GM13977 (cell line): ENCODE measurements around the gene CYP2A7.
"Not testable (repeated sequence)": the region's sequence is repeated elsewhere in the genome, so short reads cannot be mapped to it uniquely, and the experiment has no call there.

ENCODE experiments used
- DNase-seq: peaks from one replicate; pipeline ENCODE4 v3.0.0; 2012; ENCODE audit warnings: low spot score
- in situ Hi-C: fragments of 300-500 bp; cut with MboI; formaldehyde crosslinking; loops from one replicate; pipeline ENCODE4 v1.12.0; 2022; ENCODE audit warnings: low sequenced_read_pairs, low pct_unique_long_range_greater_than_20kb, mixed read lengths, inconsistent platforms; ENCODE audit not compliant: unreplicated experiment
- TF ChIP-seq, protein P1 (sequence below): IDR thresholded peaks from 2 replicates; pipeline ENCODE4 v1.5.1; 2012; ENCODE audit warnings: mild to moderate bottlenecking, control low read depth; ENCODE audit not compliant: insufficient read depth; ENCODE audit errors: extremely low read depth, missing control alignments

CYP2A7 gene

DNA sequence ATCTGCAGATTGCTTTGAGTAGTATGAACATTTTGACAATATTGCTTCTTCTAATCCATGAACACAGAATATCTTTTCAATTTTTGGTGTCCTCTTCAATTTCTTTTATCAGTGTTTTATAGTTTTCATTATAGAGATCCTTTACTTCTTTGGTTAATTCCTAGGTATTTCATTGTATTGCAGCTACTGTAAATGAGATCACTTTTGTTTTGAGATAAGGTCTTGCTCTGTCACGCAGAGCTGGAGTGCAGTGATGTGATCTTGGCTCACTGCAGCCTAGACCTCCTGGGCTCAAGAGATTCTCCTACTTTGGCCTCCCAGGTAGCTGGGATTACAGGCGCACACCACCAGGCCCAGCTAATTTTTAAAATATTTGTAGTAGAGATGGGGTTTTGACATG lies 9.8 kb downstream of the CYP2A7 start:
- TF ChIP-seq, protein P1, sequence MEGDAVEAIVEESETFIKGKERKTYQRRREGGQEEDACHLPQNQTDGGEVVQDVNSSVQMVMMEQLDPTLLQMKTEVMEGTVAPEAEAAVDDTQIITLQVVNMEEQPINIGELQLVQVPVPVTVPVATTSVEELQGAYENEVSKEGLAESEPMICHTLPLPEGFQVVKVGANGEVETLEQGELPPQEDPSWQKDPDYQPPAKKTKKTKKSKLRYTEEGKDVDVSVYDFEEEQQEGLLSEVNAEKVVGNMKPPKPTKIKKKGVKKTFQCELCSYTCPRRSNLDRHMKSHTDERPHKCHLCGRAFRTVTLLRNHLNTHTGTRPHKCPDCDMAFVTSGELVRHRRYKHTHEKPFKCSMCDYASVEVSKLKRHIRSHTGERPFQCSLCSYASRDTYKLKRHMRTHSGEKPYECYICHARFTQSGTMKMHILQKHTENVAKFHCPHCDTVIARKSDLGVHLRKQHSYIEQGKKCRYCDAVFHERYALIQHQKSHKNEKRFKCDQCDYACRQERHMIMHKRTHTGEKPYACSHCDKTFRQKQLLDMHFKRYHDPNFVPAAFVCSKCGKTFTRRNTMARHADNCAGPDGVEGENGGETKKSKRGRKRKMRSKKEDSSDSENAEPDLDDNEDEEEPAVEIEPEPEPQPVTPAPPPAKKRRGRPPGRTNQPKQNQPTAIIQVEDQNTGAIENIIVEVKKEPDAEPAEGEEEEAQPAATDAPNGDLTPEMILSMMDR, result no peak
- in situ Hi-C loops, result no loop called here
- DNase-seq, result no peak

DNA sequence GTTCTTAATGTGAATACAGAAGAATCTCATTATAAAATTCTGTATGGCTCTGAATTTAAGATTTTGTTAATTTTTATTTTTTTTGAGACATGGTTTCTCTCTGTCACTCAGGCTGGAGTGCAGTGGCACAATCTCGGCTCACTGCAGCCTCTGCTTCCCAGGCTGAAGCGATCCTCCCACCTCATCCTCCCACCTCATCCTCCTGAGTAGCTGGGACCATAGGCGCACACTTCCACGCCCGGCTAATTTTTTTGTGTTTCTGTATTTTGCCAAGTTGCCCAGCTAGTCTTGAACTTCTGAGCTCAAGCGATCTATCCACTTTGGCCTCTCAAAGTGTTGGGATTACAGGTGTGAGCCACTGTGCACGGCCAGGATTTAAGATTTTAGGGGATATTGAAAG lies 14.3 kb downstream of the CYP2A7 start:
- DNase-seq, result no peak
- TF ChIP-seq, protein P1, result no peak
- in situ Hi-C loops, result no loop called here

DNA sequence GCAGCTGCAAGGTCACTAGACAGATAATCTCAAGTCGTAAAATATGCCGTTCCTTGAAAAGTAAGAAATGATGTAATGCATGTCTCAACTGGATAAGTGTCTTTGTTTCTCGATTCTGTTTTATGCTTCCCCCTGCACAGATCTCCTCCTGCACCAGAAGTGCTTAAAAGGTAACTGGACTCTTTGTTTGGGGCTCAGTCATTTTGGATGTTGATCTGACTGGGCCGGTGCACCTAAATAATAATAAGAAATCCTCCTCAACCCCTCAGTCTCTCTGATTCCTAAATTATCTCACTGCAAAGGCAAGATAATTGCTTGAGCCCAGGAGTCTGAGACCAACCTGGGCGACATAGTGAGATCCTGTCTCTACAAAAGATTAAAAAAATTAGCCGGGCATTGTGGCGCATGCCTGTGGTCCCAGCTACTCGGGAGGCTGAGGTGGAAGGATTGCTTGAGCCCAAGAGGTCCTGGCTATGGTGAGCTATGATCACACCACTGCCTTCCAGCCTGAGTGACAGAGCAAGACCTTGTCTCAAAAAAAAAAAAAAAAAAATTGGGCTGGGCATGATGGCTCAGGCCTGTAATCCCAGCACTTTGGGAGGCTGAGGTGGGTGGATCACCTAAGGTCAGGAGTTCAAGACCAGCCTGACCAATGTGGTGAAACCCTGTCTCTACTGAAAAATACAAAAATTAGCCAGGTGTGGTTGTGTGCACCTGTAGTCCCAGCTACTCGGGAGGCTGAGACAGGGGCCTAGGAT lies 17.1 kb downstream of the CYP2A7 start:
- in situ Hi-C loops, DNase-seq: not testable (repeated sequence)

DNA sequence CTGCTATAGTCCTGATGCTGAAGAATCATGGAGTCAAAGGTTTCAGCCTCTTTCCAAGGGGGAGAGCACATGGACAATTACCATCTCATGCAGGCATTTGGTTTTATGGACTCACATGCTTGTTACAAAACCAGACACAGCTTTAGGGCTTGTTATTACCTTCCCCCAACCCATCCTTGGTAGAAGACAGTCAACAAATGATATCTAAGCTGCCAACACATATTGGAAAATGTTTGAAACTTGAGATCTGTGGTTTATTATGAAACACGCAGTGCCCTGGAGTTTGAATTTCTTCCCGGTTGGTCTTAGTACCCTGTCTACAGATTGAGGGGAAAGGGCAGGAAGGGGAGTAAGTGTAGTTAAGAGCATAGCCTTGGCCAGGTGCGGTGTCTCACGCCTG lies 19.2 kb downstream of the CYP2A7 start:
- DNase-seq, result no peak
- in situ Hi-C loops, result no loop called here
- TF ChIP-seq, protein P1, result no peak

DNA sequence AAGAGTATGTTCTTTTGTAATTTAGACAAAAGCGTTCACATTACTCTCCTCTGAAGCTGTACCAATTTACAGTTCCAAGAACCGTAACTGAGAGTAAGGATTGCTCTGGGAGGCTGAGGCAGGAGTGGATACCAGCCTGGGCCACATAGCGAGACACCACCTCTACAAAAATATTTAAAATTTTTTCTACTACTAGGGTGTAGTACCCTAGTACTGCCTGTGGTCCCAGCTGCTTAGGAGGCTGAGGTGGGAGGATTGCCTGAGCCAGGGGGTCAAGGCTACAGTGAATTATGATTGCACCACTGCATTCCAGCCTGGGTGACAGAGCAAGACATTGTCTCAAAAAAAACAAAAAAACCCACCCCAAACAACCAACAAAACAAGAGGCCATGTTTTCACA lies 19.7 kb downstream of the CYP2A7 start:
- DNase-seq, result no peak
- in situ Hi-C loops, result no loop called here
- TF ChIP-seq, protein P1, result no peak

DNA sequence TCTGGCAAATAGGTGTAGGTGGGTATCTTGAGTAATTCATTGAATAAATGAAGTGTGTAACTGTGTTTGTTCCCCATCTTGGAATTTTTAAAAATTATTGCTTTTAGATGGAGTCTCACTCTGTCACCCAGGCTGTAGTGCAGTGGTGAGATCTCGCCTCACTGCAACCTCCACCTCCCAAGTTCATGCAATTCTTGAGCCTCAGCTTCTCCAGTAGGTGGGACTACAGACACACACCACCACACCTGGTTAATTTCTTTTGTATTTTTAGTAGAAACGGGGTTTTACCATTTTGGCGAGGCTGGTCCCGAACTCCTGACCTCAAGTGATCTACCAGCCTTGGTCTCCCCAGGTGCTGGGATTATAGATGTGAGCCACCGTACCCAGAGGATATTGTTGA lies 23.9 kb downstream of the CYP2A7 start:
- in situ Hi-C loops, result no loop called here
- TF ChIP-seq, protein P1, result no peak
- DNase-seq, result no peak

DNA sequence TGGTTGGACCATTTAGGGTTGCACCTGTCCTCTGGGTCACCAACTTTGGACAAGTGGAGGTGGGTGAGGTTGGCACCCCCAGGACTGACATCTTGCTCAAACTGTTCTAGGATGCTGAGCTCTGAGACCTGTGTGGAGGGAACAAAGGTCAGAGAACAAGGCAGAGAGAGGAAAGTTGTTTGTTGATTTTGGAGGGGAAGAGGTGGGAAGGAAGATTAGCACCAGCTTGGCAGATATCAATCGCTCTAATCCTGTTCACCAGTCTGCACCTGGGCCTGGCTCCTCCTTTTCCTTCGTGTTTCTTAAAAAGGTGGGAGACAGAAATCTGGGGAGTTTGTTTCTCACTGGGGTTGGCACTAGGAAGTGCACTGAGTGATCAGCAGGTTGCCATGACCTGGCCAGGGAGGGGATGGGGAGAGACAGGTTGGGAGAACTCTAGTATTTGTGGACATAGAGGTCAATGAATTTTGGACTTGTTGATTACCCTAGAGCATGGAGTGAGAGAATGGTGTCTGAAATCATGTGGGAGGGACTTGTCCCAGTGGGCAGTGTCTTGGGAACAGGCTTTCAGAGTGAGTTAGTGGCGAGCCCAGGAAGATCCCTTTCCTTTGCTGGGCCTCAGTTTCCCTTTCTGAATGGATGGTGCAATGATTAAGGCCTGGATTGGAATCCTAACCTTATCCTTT lies 29.4 kb downstream of the CYP2A7 start:
- DNase-seq, in situ Hi-C loops: not testable (repeated sequence)

DNA sequence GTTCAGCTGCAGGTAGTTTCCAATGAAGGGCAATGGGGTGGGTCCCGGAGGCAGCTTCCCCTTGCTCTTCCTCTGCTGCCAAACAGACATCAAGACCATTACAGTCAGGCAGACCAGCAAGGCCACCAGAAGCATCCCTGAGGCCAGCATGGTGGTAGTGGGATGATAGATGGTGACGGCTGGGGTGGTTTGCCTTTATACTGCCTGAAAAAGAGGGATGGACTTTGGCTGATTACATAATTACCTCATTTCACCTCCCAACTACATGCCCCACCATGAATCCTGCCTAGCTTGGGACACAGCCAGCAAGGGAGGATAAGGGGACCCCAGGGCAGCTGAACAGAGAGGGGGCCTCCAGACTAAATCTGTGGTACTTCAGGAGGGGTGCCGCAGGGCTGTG lies 31.8 kb downstream of the CYP2A7 start, which contains the start of gene CYP2A6:
Gene CYP2A6 (minus strand): TSS at position 171 of the 400 bp plus-strand sequence. CDS start 21 bp downstream, at position 150.
- DNase-seq, in situ Hi-C loops: not testable (repeated sequence)

DNA sequence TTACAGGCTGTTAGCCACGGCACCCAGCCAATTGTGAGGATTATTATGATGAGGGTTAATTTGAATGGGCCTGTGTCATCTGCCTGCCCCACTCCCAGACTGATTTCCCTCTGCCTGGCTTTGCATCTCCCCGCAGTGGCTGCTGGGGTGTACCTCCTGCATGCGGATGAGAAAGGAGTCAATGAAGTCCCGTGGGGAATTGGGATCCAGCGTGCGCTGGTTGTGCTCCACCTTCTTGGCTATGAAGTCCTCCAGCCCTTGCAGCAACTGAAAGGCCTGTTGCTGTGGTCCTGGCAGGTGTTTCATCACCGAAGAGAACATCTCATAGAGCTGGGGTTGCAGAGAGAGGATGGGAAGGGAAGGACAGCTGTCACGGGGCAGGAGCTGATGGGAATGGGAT lies 35.3 kb downstream of the CYP2A7 start:
- DNase-seq, result not testable (repeated sequence)

DNA sequence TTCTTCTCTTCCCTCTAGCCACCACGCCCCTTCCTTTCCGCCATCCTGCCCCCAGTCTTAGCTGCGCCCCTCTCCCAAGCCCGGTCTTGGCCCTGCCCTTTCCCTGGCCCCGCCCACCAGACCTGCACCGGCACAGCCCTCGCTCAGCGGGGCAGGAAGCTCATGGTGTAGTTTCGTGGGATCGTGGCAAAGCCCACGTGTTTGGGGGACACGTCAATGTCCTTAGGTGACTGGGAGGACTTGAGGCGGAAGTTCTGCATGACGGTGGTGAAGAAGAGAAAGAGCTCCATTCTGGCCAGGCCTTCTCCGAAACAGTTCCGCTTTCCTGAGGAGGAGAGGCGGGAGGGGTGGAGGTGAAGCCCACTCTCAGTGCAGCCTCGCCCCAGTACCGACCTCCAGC lies 38.4 kb downstream of the CYP2A7 start:
- DNase-seq, in situ Hi-C loops: not testable (repeated sequence)

More for the DNA sequence above, 35.3 kb downstream of the CYP2A7 start:
- in situ Hi-C loops, result not testable (repeated sequence)

DNA sequence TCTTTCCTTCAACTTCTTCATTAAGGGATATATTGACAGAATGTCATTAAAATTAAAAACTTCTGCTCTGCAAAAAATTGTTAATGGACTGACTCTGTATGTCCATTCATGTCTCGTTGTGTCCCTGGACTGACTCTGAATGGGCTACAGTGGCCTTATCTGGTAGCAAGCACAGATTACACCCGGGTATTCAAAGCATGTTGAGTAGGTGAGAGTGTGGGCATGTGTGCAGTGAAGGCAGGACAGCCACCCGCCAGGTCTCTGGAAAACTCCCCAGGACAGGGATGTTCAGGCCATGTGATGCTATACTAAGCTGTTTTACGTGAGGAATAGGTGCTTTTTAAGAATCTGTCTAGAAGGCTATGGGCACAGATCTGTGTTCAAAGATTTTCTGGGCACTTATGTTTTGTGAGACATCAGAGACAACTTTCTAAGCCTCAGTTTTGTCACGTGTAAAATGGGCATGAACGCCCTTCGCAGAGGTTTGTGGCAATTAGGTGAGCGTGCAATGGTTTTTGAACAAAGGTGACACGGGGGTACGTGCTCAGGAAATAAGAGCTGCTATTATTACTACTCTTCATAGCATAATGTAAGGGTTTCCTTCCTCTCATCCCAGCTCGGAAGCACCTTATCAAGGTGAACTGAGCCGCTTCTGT lies 38.9 kb downstream of the CYP2A7 start:
- in situ Hi-C loops, DNase-seq: not testable (repeated sequence)

DNA sequence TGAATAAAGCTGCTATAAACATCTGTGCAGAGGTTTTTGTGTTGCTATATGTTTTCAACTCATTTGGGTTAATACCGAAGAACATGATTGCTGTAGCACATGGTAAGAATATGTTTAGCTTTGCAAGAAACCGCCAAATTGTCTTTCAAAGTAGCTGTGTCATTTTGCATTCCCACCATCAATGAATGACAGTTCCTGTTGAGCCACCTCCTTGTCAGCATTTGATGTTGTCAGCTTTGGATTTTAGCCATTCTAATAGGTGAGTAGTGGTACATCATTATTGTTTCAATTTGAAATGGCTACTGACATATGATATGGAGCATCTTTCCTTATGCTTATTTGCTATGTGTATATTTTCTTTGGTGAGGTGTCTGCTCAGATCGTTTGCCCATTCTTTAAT lies 40.0 kb downstream of the CYP2A7 start:
- in situ Hi-C loops, DNase-seq: not testable (repeated sequence)
